Measurements from ENCODE around the gene RAB1A.
A peak's percentile ranks its signal among the peaks of the same experiment; 100 is the strongest.
"Not testable (repeated sequence)": the region's sequence is repeated elsewhere in the genome, so short reads cannot be mapped to it uniquely, and the experiment has no call there.

Gene RAB1A

DNA sequence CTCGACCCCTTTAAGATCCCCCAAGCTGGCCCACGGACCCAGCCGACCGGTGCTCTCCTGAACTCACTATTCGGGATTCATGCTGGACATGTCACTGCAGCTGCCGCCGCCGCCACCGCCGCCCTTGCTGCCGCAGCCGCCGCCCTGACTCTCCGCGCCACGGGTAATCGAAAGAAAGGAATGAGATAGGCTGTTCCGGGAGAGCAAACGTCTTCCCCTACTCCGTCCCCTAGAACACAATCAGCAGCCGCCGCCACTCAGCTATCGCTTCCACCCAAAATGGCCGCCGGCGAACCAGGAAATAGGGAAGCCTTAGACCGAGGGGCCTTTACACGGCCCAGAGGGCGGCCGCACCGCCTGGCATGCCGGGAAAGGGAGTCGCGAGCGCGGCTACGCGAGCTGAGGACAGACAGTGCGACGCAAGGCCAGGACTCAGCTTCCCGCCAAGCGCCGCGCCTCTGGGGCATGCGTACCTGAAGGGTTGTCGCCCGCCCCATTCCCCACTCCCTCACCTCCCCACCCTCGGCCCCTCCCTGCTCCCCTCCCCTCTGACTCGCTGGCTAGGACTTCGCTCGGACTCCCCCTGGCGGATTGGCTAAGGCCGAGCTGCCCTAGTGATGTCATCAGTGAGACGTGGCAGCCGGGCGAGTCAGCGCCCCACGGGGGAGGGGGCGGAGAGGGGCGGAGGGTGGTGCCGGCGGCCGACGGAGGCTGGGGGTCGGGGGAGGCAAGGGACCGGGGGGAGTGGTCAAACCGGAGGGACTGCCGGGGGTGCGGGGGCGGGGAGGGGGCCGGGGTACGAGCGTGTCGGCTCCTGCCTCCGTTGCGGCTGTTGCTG is at the start of gene RAB1A:
TSS of gene RAB1A (minus strand) at position 281 of the 838 bp plus-strand sequence. CDS start at position 90, 191 bp downstream.
- DNase-seq (ENCODE audit: low read depth in 2 of 3, low spot score in 1 of 3): peak; percentile 97 to 99 (median 99)

DNA sequence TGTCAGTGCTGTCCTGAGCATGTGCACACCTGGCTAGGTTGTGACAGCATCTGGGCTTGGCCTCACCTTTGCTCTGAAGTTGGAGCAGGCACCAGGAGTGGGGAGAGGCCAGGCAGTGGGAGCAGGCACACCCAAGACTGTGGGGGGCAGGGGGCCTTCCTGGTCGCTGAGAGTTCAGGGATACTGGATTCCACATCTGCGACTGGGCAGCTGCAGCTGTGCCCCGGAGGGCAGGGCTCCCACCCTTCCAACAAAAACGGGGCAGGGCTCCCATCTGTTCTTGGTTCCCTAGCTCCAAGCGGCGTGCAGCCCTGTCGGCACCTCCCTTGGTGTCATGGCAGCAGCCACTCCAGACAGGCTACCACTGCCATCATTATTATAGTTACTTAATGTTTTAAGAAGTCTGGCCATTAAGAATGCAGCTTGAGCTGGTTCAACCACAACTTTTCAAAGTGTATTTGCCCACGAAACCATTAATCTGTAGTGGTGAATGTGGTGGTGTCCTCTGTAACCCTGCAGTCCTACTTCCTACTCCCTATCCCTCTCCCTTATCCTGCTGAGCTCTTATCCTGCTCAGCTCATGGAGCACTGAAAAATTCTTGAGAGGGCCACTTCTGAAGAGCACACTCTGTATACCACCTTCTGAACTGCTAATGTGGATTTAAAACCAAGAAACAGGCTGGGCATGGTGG is 48.0 kb upstream of the RAB1A start:
- no peak for DNase-seq (ENCODE audit: low read depth in 2 of 3, low spot score in 1 of 3)

- no peak for DNase-seq (ENCODE audit: low read depth in 2 of 3, low spot score in 1 of 3)
Observed at GRCh38 chr2:65175894-65176530, 46.1 kb upstream of the RAB1A start.

GRCh38 chr2:65174031-65174430 is 44.1 kb upstream of the RAB1A start:
- not testable (repeated sequence) for DNase-seq (ENCODE audit: low read depth in 2 of 3, low spot score in 1 of 3)

DNA sequence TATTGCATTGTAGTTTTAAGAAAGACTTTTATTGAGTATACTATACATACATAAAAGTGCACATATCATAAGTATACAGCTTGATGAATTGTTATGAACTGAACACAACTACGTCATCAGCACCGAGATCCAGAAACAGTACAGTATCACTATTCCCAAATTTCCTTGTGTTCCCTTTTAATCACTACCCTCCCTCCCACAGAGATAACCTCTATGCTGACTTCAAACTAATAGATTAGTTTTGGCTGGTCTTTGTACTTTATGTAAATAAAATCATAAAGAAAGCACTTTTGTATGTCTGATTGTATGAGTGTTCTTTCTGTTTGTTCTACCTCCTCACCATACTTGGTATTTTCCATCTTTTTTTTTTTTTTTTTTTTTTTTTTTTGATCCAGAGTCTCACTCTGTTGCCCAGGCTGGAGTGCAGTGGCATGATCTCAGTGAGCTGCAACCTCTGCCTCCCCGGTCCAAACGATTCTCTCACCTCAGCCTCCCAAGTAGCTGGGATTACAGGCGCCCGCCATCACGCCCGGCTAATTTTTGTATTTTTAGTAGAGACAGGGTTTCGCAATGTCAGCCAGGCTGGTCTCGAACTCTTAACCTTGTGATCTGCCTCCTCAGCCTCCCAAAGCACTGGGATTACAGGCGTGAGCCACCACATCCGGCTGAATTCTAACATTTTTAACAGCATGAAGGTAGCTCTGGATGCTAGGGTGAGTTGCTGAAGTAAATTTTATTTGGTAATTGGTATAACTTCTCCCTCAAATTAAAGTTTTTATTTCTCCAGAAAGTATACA is 43.3 kb upstream of the RAB1A start:
- no peak for DNase-seq (ENCODE audit: low read depth in 2 of 3, low spot score in 1 of 3)

GRCh38 chr2:65170611-65171477 is 40.9 kb upstream of the RAB1A start:
- not testable (repeated sequence) for DNase-seq (ENCODE audit: low read depth in 2 of 3, low spot score in 1 of 3)

DNA sequence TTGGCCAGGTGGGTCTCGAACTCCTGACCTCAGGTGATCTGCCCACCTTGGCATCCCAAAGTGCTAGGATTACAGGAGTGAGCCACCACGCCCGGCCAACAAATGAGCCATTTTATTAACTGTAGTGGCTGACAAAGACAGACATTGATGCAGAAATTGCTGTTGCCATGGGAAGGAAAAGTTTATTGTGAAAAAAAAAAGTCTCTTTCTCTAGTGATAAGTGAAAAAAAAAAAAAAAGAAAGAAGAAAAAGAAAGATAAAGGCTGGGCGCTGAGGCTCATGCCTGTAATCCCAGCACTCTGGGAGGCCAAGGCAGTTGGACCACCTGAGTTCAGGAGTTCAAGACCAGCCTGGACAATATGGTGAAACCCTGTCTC is 39.8 kb upstream of the RAB1A start:
- no peak for DNase-seq (ENCODE audit: low read depth in 2 of 3, low spot score in 1 of 3)

- DNase-seq (ENCODE audit: low read depth in 2 of 3, low spot score in 1 of 3): no peak
Observed at GRCh38 chr2:65165558-65165957, 35.7 kb upstream of the RAB1A start.

GRCh38 chr2:65164426-65164891 is 34.6 kb upstream of the RAB1A start:
- DNase-seq (ENCODE audit: low read depth in 2 of 3, low spot score in 1 of 3): no peak

DNA sequence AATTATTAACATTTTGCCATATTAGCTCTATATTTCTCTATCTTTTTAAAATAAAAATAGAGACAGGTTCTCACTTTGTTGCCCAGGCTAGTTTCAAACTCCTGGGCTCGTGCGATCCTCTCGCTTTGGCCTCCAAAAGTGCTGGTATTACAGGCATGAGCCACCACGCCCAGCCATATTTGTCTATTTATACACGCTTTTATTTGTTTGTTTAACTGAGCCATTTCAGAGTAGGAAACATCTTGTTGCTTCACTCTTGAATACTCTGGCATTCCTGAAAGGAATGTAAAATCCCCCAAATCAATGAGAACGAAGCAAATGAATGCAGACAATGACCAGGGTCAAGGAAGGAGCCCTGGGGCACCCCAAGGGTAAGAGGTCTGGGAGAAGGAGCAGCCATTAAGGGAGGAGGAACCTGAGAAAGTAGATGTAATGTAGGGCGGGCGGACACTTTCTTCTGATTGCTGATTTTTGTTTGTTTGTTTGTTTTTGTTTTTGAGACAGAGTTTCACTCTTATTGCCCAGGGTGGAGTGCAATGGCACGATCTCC is 31.7 kb upstream of the RAB1A start:
- no peak for DNase-seq (ENCODE audit: low read depth in 2 of 3, low spot score in 1 of 3)

DNA sequence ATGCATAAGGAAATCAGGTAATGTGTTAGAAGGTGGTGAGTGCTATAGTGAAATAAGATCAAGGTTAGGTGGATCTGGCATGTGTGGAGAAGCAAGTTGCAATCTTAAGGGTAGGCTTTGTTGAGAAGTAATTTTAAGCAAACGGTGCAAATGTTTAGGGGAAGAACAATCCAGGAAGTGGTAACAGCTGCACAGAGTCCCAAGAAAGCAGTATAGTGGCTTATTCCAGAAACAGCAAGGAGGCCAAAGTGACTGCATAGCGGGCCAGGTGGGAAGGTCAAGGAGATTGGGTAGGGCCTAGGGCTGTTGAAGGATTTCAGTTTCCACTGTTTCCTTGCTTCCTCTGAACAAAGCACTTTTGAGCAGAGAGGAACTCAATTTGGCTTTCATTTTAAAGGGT is 30.0 kb upstream of the RAB1A start:
- DNase-seq (ENCODE audit: low read depth in 2 of 3, low spot score in 1 of 3): no peak

DNA sequence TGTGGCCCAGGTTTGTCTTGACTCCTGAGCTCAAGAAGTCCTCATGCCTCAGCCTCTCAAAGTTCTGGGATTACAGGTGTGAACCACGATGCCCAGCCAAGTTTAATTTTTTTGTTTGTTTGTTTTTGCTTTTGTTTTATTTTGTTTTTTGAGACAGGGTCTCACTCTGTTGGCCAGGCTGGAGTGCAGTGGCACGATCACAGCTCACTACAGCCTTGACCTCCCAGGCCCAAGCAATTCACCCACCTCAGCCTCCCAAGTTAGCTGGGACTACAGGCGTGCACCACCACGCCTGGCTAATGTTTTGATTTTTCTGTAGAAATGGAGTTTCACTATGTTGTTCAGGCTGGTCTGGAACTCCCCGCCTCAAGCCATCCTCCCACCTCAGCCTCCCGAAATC is 29.4 kb upstream of the RAB1A start:
- DNase-seq (ENCODE audit: low read depth in 2 of 3, low spot score in 1 of 3): no peak

- DNase-seq (ENCODE audit: low read depth in 2 of 3, low spot score in 1 of 3): no peak
Observed at GRCh38 chr2:65158557-65158956, 28.7 kb upstream of the RAB1A start.

DNA sequence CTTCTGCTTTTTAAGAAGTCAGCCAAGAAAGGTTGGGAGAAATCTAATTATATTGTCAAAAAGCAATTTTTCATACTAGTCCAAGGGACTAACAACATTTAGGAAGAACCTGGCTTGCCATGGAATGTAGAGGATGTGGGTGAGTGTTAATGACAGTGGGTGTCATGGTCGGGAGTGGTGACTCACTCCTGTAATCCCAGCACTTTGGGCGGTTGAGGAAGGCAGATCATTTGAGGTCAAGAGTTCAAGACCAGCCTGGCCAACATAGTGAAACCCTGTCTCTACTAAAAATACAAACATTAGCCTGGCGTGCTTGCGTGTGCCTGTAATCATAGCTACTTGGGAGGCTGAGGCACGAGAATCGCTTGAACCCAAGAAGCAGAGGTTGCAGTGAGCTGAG is 27.9 kb upstream of the RAB1A start:
- DNase-seq (ENCODE audit: low read depth in 2 of 3, low spot score in 1 of 3): not testable (repeated sequence)

GRCh38 chr2:65156041-65156440 is 26.1 kb upstream of the RAB1A start:
- DNase-seq (ENCODE audit: low read depth in 2 of 3, low spot score in 1 of 3): no peak

GRCh38 chr2:65153515-65153914 is 23.6 kb upstream of the RAB1A start:
- DNase-seq (ENCODE audit: low read depth in 2 of 3, low spot score in 1 of 3): no peak

- DNase-seq (ENCODE audit: low read depth in 2 of 3, low spot score in 1 of 3): no peak
Observed at GRCh38 chr2:65146078-65146477, 16.2 kb upstream of the RAB1A start.

- no peak for DNase-seq (ENCODE audit: low read depth in 2 of 3, low spot score in 1 of 3)
Observed at GRCh38 chr2:65144571-65144970, 14.7 kb upstream of the RAB1A start.

- no peak for DNase-seq (ENCODE audit: low read depth in 2 of 3, low spot score in 1 of 3)
Observed at GRCh38 chr2:65142515-65142914, 12.6 kb upstream of the RAB1A start.

Data from stimulated activated CD4-positive, alpha-beta T cell treated with anti-CD3 and anti-CD28 coated beads, Interleukin-12 subunit alpha, Interleukin-12 subunit beta, amount 100 ng/mL, for 48 hours (primary cell).